OCI-LY1 (cell line): ENCODE results near the gene NADK2.

Experiments used
- EZH2 ChIP-seq: fragments of 200-600 bp; sonication (generic), shearing (Covaris generic); IDR thresholded peaks from 2 replicates; pipeline ENCODE4 v1.8.0; 2017; ENCODE audit warnings: borderline replicate concordance, mixed run types, mild to moderate bottlenecking, antibody characterized with exemption, low read length, moderate library complexity, mixed read lengths
- TF ChIP-seq, protein P1 (sequence below): fragments of 200-600 bp; sonication (generic), shearing (Covaris generic); IDR thresholded peaks from 2 replicates; pipeline ENCODE4 v1.5.1; 2017; ENCODE audit warnings: mild to moderate bottlenecking, antibody characterized with exemption, low read length, moderate library complexity, mixed read lengths

DNA sequence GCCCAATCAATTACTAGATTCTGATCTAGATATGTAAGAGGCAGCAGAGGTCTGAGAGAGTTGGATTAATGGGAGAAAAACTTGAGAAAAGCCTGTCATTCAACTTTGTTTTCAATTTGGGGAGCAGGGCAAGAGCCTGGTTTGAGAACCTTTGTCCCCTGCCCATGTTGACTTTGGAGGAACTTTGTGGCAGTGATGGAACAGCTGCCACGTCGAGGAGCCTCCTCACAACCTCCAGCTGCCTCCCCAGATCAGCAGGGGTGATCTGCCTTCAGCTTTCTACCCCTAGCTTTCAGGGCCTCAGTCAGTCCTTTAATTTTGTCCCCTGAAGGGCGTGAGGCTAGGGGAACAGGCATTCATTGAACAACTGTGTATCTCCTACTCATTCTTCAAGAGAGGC is 81.1 kb downstream of the NADK2 start:
- TF ChIP-seq, protein P1, sequence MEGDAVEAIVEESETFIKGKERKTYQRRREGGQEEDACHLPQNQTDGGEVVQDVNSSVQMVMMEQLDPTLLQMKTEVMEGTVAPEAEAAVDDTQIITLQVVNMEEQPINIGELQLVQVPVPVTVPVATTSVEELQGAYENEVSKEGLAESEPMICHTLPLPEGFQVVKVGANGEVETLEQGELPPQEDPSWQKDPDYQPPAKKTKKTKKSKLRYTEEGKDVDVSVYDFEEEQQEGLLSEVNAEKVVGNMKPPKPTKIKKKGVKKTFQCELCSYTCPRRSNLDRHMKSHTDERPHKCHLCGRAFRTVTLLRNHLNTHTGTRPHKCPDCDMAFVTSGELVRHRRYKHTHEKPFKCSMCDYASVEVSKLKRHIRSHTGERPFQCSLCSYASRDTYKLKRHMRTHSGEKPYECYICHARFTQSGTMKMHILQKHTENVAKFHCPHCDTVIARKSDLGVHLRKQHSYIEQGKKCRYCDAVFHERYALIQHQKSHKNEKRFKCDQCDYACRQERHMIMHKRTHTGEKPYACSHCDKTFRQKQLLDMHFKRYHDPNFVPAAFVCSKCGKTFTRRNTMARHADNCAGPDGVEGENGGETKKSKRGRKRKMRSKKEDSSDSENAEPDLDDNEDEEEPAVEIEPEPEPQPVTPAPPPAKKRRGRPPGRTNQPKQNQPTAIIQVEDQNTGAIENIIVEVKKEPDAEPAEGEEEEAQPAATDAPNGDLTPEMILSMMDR, result no peak
- TF ChIP-seq EZH2, result no peak
